NCI-H2107 (cell line): ENCODE measurements around the gene RFWD3.

Experiments used
- DNase-seq: peaks from one replicate; lab custom pipeline; 2025; lab: John Stamatoyannopoulos, UW

RFWD3 gene

GRCh38 chr16:74582970-74583369, 83.7 kb downstream of the RFWD3 start:
- no peak for DNase-seq

GRCh38 chr16:74580833-74581232, 85.8 kb downstream of the RFWD3 start:
- DNase-seq, result no peak

GRCh38 chr16:74578838-74579237, 87.8 kb downstream of the RFWD3 start:
- DNase-seq, result no peak

GRCh38 chr16:74578433-74578832, 88.2 kb downstream of the RFWD3 start:
- DNase-seq, result no peak

- no peak for DNase-seq
Measured at GRCh38 chr16:74577882-74578366, 88.8 kb downstream of the RFWD3 start.

GRCh38 chr16:74575807-74576643, 90.7 kb downstream of the RFWD3 start:
- DNase-seq, result no peak

- no peak for DNase-seq
Measured at GRCh38 chr16:74575175-74575806, 91.4 kb downstream of the RFWD3 start.

GRCh38 chr16:74574146-74574545, 92.5 kb downstream of the RFWD3 start:
- no peak for DNase-seq

- DNase-seq, result no peak
Measured at GRCh38 chr16:74573622-74574021, 93.1 kb downstream of the RFWD3 start.
